ENCODE data around the gene PPP1R14C. TPM values are rescaled to one million over a fixed set of nuclear protein-coding genes. Genes with fewer than 3 reads are reported as not detected.
A peak's percentile ranks its signal among the peaks of the same experiment; 100 is the strongest.

PPP1R14C gene
- polyA plus RNA-seq, 1 donor, result 2.9 TPM

GRCh38 chr6:150256618-150257272 lies 113.9 kb downstream of the PPP1R14C start:
- H3K27ac ChIP-seq (ENCODE audit: low read length), result no peak overlapping the region
- peak; percentile 31 to 47 for DNase-seq
- WGBS (ENCODE audit: insufficient coverage, low lambda C conversion rate), result 93% methylated on average over 4 of the region's 8 CpGs
- no peaks in the 10 kb centered on the region for H3K27me3 ChIP-seq (ENCODE audit: control insufficient read depth, insufficient read depth, low read length)
- no peaks in the 10 kb centered on the region for H3K9me3 ChIP-seq (ENCODE audit: control insufficient read depth, low read depth, low read length)
- no peak overlapping the region for H3K4me3 ChIP-seq (ENCODE audit: low read length)
- H3K36me3 ChIP-seq (ENCODE audit: control insufficient read depth, insufficient read depth, low read length), result no peaks in the 10 kb centered on the region
- H3K4me1 ChIP-seq (ENCODE audit: control insufficient read depth, insufficient read depth, low read length), result no peaks in the 10 kb centered on the region

- H3K27ac ChIP-seq (ENCODE audit: low read length), result no peak overlapping the region
- H3K27me3 ChIP-seq (ENCODE audit: control insufficient read depth, insufficient read depth, low read length), result no peaks in the 10 kb centered on the region
- no peak overlapping the region for H3K4me3 ChIP-seq (ENCODE audit: low read length)
- DNase-seq, result no peak
- no CpG with 5 or more reads among the region's 5 CpGs for WGBS (ENCODE audit: insufficient coverage, low lambda C conversion rate)
- H3K4me1 ChIP-seq (ENCODE audit: control insufficient read depth, insufficient read depth, low read length), result no peaks in the 10 kb centered on the region
- no peaks in the 10 kb centered on the region for H3K36me3 ChIP-seq (ENCODE audit: control insufficient read depth, insufficient read depth, low read length)
- H3K9me3 ChIP-seq (ENCODE audit: control insufficient read depth, low read depth, low read length), result no peaks in the 10 kb centered on the region
These were observed 115.5 kb downstream of the PPP1R14C start for GRCh38 chr6:150258381-150258780.

GRCh38 chr6:150260931-150261330 lies 118.1 kb downstream of the PPP1R14C start:
- Histone ChIP-seq H3K4me1 (ENCODE audit: control insufficient read depth, insufficient read depth, low read length) (no peaks in the 10 kb centered on the region), H3K4me3 (ENCODE audit: low read length) (no peak overlapping the region), H3K27me3 (ENCODE audit: control insufficient read depth, insufficient read depth, low read length) (no peaks in the 10 kb centered on the region), H3K36me3 (ENCODE audit: control insufficient read depth, insufficient read depth, low read length) (no peaks in the 10 kb centered on the region), H3K9me3 (ENCODE audit: control insufficient read depth, low read depth, low read length) (no peaks in the 10 kb centered on the region), H3K27ac (ENCODE audit: low read length) (no peak overlapping the region)
- DNase-seq, result no peak
- no CpG with 5 or more reads among the region's 2 CpGs for WGBS (ENCODE audit: insufficient coverage, low lambda C conversion rate)

GRCh38 chr6:150261997-150262697 lies 119.3 kb downstream of the PPP1R14C start:
- Histone ChIP-seq H3K27me3 (ENCODE audit: control insufficient read depth, insufficient read depth, low read length) (no peaks in the 10 kb centered on the region), H3K9me3 (ENCODE audit: control insufficient read depth, low read depth, low read length) (no peaks in the 10 kb centered on the region), H3K27ac (ENCODE audit: low read length) (no peak overlapping the region), H3K4me3 (ENCODE audit: low read length) (no peak overlapping the region), H3K4me1 (ENCODE audit: control insufficient read depth, insufficient read depth, low read length) (no peaks in the 10 kb centered on the region), H3K36me3 (ENCODE audit: control insufficient read depth, insufficient read depth, low read length) (no peaks in the 10 kb centered on the region)
- 75% methylated on average over 3 of the region's 16 CpGs for WGBS (ENCODE audit: insufficient coverage, low lambda C conversion rate)
- no peak for DNase-seq

- no peak overlapping the region for H3K4me3 ChIP-seq (ENCODE audit: low read length)
- H3K27me3 ChIP-seq (ENCODE audit: control insufficient read depth, insufficient read depth, low read length), result no peaks in the 10 kb centered on the region
- no CpG with 5 or more reads among the region's 19 CpGs for WGBS (ENCODE audit: insufficient coverage, low lambda C conversion rate)
- DNase-seq, result no peak
- no peaks in the 10 kb centered on the region for H3K4me1 ChIP-seq (ENCODE audit: control insufficient read depth, insufficient read depth, low read length)
- H3K36me3 ChIP-seq (ENCODE audit: control insufficient read depth, insufficient read depth, low read length), result no peaks in the 10 kb centered on the region
- no peak overlapping the region for H3K27ac ChIP-seq (ENCODE audit: low read length)
- no peaks in the 10 kb centered on the region for H3K9me3 ChIP-seq (ENCODE audit: control insufficient read depth, low read depth, low read length)
These were observed 121.0 kb downstream of the PPP1R14C start for GRCh38 chr6:150263765-150264404.

GRCh38 chr6:150266309-150266708 lies 123.5 kb downstream of the PPP1R14C start:
- Histone ChIP-seq H3K4me3 (ENCODE audit: low read length) (no peak overlapping the region), H3K9me3 (ENCODE audit: control insufficient read depth, low read depth, low read length) (peaks cover 3% of the 10 kb centered on the region), H3K36me3 (ENCODE audit: control insufficient read depth, insufficient read depth, low read length) (no peaks in the 10 kb centered on the region), H3K4me1 (ENCODE audit: control insufficient read depth, insufficient read depth, low read length) (no peaks in the 10 kb centered on the region), H3K27me3 (ENCODE audit: control insufficient read depth, insufficient read depth, low read length) (no peaks in the 10 kb centered on the region), H3K27ac (ENCODE audit: low read length) (no peak overlapping the region)
- DNase-seq, result no peak
- WGBS (ENCODE audit: insufficient coverage, low lambda C conversion rate), result no CpG with 5 or more reads among the region's 1 CpG

GRCh38 chr6:150266963-150267685 lies 124.3 kb downstream of the PPP1R14C start:
- no peak for DNase-seq
- no peaks in the 10 kb centered on the region for H3K36me3 ChIP-seq (ENCODE audit: control insufficient read depth, insufficient read depth, low read length)
- no peak overlapping the region for H3K27ac ChIP-seq (ENCODE audit: low read length)
- no peaks in the 10 kb centered on the region for H3K4me1 ChIP-seq (ENCODE audit: control insufficient read depth, insufficient read depth, low read length)
- H3K27me3 ChIP-seq (ENCODE audit: control insufficient read depth, insufficient read depth, low read length), result no peaks in the 10 kb centered on the region
- 80% methylated on average over 1 of the region's 7 CpGs for WGBS (ENCODE audit: insufficient coverage, low lambda C conversion rate)
- no peak overlapping the region for H3K4me3 ChIP-seq (ENCODE audit: low read length)
- peaks cover 3% of the 10 kb centered on the region for H3K9me3 ChIP-seq (ENCODE audit: control insufficient read depth, low read depth, low read length)

GRCh38 chr6:150267686-150268561 lies 125.1 kb downstream of the PPP1R14C start:
- Histone ChIP-seq H3K9me3 (ENCODE audit: control insufficient read depth, low read depth, low read length) (peaks cover 3% of the 10 kb centered on the region), H3K36me3 (ENCODE audit: control insufficient read depth, insufficient read depth, low read length) (no peaks in the 10 kb centered on the region), H3K4me1 (ENCODE audit: control insufficient read depth, insufficient read depth, low read length) (no peaks in the 10 kb centered on the region), H3K27ac (ENCODE audit: low read length) (no peak overlapping the region), H3K4me3 (ENCODE audit: low read length) (no peak overlapping the region), H3K27me3 (ENCODE audit: control insufficient read depth, insufficient read depth, low read length) (no peaks in the 10 kb centered on the region)
- no peak for DNase-seq
- no CpG with 5 or more reads among the region's 11 CpGs for WGBS (ENCODE audit: insufficient coverage, low lambda C conversion rate)

GRCh38 chr6:150269130-150269856 lies 126.4 kb downstream of the PPP1R14C start:
- Histone ChIP-seq H3K27ac (ENCODE audit: low read length) (no peak overlapping the region), H3K27me3 (ENCODE audit: control insufficient read depth, insufficient read depth, low read length) (no peaks in the 10 kb centered on the region)
- 100% methylated on average over 1 of the region's 6 CpGs for WGBS (ENCODE audit: insufficient coverage, low lambda C conversion rate)

More at GRCh38 chr6:150269130-150269856, 126.4 kb downstream of the PPP1R14C start:
- H3K9me3 ChIP-seq (ENCODE audit: control insufficient read depth, low read depth, low read length), result peaks cover 3% of the 10 kb centered on the region
- no peaks in the 10 kb centered on the region for H3K4me1 ChIP-seq (ENCODE audit: control insufficient read depth, insufficient read depth, low read length)
- no peak for DNase-seq
- H3K36me3 ChIP-seq (ENCODE audit: control insufficient read depth, insufficient read depth, low read length), result no peaks in the 10 kb centered on the region
- H3K4me3 ChIP-seq (ENCODE audit: low read length), result no peak overlapping the region
